IPS-15b (cell line): Measurements from ENCODE around the gene PPFIBP1.
A peak's percentile ranks its signal among the peaks of the same experiment; 100 is the strongest.

Experiments
- H3K27me3 ChIP-seq: one replicate; pipeline ENCODE4 v1.6.1; 2013; ENCODE audit warnings: low read length; ENCODE audit not compliant: control insufficient read depth, insufficient read depth
- H3K36me3 ChIP-seq: one replicate; pipeline ENCODE4 v1.6.1; 2013; ENCODE audit warnings: low read length; ENCODE audit not compliant: control insufficient read depth, insufficient read depth
- H3K4me1 ChIP-seq: one replicate; pipeline ENCODE4 v1.6.1; 2013; ENCODE audit warnings: mild to moderate bottlenecking, low read length; ENCODE audit not compliant: control insufficient read depth, insufficient read depth
- H3K4me3 ChIP-seq: one replicate; pipeline ENCODE4 v1.5.1; 2013; ENCODE audit warnings: low read depth, low read length
- H3K9ac ChIP-seq: one replicate; pipeline ENCODE4 v1.6.1; 2013; ENCODE audit warnings: low read depth, mild to moderate bottlenecking, low read length
- H3K9me3 ChIP-seq: one replicate; pipeline ENCODE4 v1.6.1; 2013; ENCODE audit warnings: mild to moderate bottlenecking, low read length; ENCODE audit not compliant: control insufficient read depth, insufficient read depth

PPFIBP1 gene

GRCh38 chr12:27516625-27517024 lies 7.4 kb upstream of the PPFIBP1 start:
- Histone ChIP-seq H3K4me3 (no peak overlapping the region), H3K4me1 (peaks cover 11% of the 10 kb centered on the region), H3K9me3 (no peaks in the 10 kb centered on the region), H3K9ac (no peak overlapping the region), H3K27me3 (no peaks in the 10 kb centered on the region), H3K36me3 (no peaks in the 10 kb centered on the region)

DNA sequence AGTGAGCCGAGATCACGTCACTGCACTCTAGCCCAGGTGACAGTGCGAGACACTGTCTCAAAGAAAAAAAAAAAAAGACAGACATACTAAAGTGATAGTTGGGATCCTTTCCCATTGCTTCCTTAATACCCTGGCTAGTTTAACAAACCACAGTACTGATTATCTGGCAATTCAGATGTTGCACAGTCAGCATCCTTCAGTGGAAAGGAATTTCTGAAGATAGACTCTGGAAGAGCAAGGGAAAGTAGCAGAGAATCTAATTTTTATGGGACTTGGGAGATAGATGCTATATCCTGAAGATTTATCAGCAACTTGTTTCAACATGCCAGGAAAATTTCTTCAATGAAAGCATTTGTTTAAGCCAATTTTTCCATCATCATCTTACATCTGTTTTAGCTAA lies 6.5 kb upstream of the PPFIBP1 start:
- no peak overlapping the region for H3K4me3 ChIP-seq
- no peak overlapping the region for H3K9ac ChIP-seq
- no peaks in the 10 kb centered on the region for H3K36me3 ChIP-seq
- H3K27me3 ChIP-seq = peaks cover 3% of the 10 kb centered on the region
- H3K4me1 ChIP-seq = peaks cover 11% of the 10 kb centered on the region
- no peaks in the 10 kb centered on the region for H3K9me3 ChIP-seq

GRCh38 chr12:27517961-27518665 lies 5.9 kb upstream of the PPFIBP1 start:
- H3K9me3 ChIP-seq = no peaks in the 10 kb centered on the region
- H3K36me3 ChIP-seq = no peaks in the 10 kb centered on the region
- H3K9ac ChIP-seq = no peak overlapping the region
- H3K4me1 ChIP-seq = peaks cover 13% of the 10 kb centered on the region
- H3K4me3 ChIP-seq = no peak overlapping the region
- peaks cover 4% of the 10 kb centered on the region for H3K27me3 ChIP-seq

GRCh38 chr12:27521066-27521465 lies 2.9 kb upstream of the PPFIBP1 start:
- Histone ChIP-seq H3K9me3 (no peaks in the 10 kb centered on the region), H3K9ac (no peak overlapping the region), H3K4me3 (no peak overlapping the region), H3K36me3 (no peaks in the 10 kb centered on the region), H3K27me3 (peaks cover 8% of the 10 kb centered on the region), H3K4me1 (peaks cover 16% of the 10 kb centered on the region)

GRCh38 chr12:27521981-27522380 lies 2.0 kb upstream of the PPFIBP1 start:
- H3K4me3 ChIP-seq = no peak overlapping the region
- H3K36me3 ChIP-seq = no peaks in the 10 kb centered on the region
- H3K4me1 ChIP-seq = peaks cover 16% of the 10 kb centered on the region
- H3K27me3 ChIP-seq = peaks cover 14% of the 10 kb centered on the region
- H3K9ac ChIP-seq = no peak overlapping the region
- H3K9me3 ChIP-seq = no peaks in the 10 kb centered on the region

GRCh38 chr12:27523305-27523641 lies 733 bp upstream of the PPFIBP1 start:
- no peaks in the 10 kb centered on the region for H3K9me3 ChIP-seq
- H3K4me3 ChIP-seq = peak overlapping the region; percentile 82
- peak overlapping the region; percentile 41 for H3K9ac ChIP-seq
- H3K27me3 ChIP-seq = peaks cover 14% of the 10 kb centered on the region
- H3K36me3 ChIP-seq = no peaks in the 10 kb centered on the region
- H3K4me1 ChIP-seq = peaks cover 16% of the 10 kb centered on the region

GRCh38 chr12:27524494-27524835 lies 459 bp downstream of the PPFIBP1 start:
- Histone ChIP-seq H3K9me3 (no peaks in the 10 kb centered on the region), H3K4me1 (peaks cover 16% of the 10 kb centered on the region), H3K9ac (no peak overlapping the region), H3K36me3 (no peaks in the 10 kb centered on the region), H3K4me3 (peak overlapping the region; percentile 82), H3K27me3 (peaks cover 14% of the 10 kb centered on the region)

GRCh38 chr12:27524839-27525753 lies 1.1 kb downstream of the PPFIBP1 start:
- Histone ChIP-seq H3K27me3 (peaks cover 14% of the 10 kb centered on the region), H3K4me3 (peak overlapping the region; percentile 82), H3K9me3 (no peaks in the 10 kb centered on the region), H3K9ac (no peak overlapping the region), H3K4me1 (peaks cover 16% of the 10 kb centered on the region), H3K36me3 (no peaks in the 10 kb centered on the region)

DNA sequence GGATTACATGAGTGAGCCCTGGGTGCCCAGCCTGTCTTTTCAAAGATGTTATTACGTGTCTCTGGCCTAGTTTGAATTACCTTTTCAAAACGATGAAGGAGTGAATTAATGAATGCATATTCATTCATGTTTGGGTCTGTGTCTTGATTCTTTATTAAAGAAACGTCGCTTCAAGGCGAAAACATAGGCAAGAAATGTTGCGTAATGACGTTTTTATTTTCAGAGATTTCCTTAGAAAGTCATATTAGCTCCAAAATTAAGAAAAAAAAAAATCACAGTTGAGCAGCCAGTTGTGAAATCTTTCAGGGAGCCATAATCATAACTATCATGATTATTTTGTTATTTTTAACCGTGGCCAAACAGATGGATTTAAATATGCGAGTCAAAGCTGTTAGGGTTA lies 3.5 kb downstream of the PPFIBP1 start:
- Histone ChIP-seq H3K4me3 (no peak overlapping the region), H3K4me1 (peaks cover 11% of the 10 kb centered on the region), H3K9ac (no peak overlapping the region)

GRCh38 chr12:27528788-27529187 lies 4.8 kb downstream of the PPFIBP1 start:
- H3K27me3 ChIP-seq = peaks cover 10% of the 10 kb centered on the region
- H3K9me3 ChIP-seq = no peaks in the 10 kb centered on the region
- H3K4me1 ChIP-seq = peaks cover 6% of the 10 kb centered on the region
- no peak overlapping the region for H3K9ac ChIP-seq
- H3K4me3 ChIP-seq = no peak overlapping the region
- H3K36me3 ChIP-seq = no peaks in the 10 kb centered on the region

More for the DNA sequence above, 3.5 kb downstream of the PPFIBP1 start:
- Histone ChIP-seq H3K27me3 (peaks cover 12% of the 10 kb centered on the region), H3K36me3 (no peaks in the 10 kb centered on the region), H3K9me3 (no peaks in the 10 kb centered on the region)

DNA sequence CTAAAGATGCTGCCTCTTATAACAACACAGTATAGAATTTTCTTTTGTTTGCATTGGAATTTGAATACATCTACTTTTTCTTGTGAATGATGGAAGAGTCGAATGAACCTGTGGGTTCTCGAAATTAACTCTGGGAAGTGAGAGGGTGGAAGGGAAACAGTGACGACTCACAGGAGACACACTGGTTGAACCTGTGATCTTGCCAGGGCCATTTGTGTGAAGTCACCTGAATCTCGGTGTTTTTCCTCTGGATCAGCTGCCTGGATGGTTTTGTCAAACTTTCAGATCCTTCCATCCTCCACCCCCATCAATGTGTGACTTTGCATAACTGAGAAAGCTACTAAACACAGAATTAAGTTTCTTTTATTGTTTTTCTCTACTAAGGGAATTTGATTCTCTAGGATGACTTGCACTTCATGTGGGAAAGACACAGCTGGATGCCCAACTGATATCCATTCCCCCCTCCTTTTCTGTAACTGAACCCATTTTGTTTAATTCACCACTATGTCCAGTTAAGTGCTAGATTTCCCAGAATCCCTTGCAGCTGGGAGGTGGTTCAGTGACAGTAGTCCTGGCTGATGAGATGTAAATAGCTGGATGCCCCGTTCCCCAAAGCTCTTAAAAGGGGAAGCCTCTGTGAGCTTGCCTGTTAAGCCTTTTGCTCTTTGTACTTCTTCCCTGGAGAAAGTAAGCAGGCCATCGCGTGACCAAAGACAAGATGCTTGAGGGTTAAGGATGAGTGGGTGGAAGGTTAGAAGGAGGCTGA lies 6.3 kb downstream of the PPFIBP1 start:
- Histone ChIP-seq H3K4me3 (no peak overlapping the region), H3K4me1 (peaks cover 8% of the 10 kb centered on the region), H3K27me3 (peaks cover 10% of the 10 kb centered on the region), H3K9ac (no peak overlapping the region), H3K36me3 (no peaks in the 10 kb centered on the region), H3K9me3 (no peaks in the 10 kb centered on the region)
